CD4-positive, alpha-beta T cell treated with Interferon gamma for 1 hour (primary cell): ENCODE results near the gene NFIC.
A peak's percentile ranks its signal among the peaks of the same experiment; 100 is the strongest.

Experiments used
- DNase-seq: peaks from one replicate; pipeline ENCODE4 v3.0.0-alpha.2; 2020

The NFIC gene

GRCh38 chr19:3471954-3472655, 105.7 kb downstream of the NFIC start:
- no peak for DNase-seq

- no peak for DNase-seq
These were observed 107.6 kb downstream of the NFIC start for GRCh38 chr19:3474010-3474409.

- DNase-seq, result no peak
These were observed 108.2 kb downstream of the NFIC start for GRCh38 chr19:3474614-3475013.

- no peak for DNase-seq
These were observed 109.1 kb downstream of the NFIC start for GRCh38 chr19:3475449-3475848.

GRCh38 chr19:3476830-3477229, 110.4 kb downstream of the NFIC start:
- no peak for DNase-seq

GRCh38 chr19:3477506-3477905, 111.1 kb downstream of the NFIC start:
- DNase-seq, result no peak

- DNase-seq, result no peak
These were observed 111.6 kb downstream of the NFIC start for GRCh38 chr19:3477951-3478350.

- DNase-seq, result no peak
These were observed 112.2 kb downstream of the NFIC start for GRCh38 chr19:3478409-3479176.

- peak; percentile 74 for DNase-seq
These were observed 112.9 kb downstream of the NFIC start for GRCh38 chr19:3479177-3479833.

- DNase-seq, result peak; percentile 34
These were observed 113.4 kb downstream of the NFIC start for GRCh38 chr19:3479834-3480215.

GRCh38 chr19:3480383-3481091, 114.2 kb downstream of the NFIC start, which contains the start of gene SMIM24:
SMIM24 (minus strand) TSS chr19:3480525; CDS start chr19:3480463, 62 bp downstream.
- DNase-seq, result no peak

GRCh38 chr19:3481241-3482090, 115.1 kb downstream of the NFIC start:
- DNase-seq, result no peak

GRCh38 chr19:3482507-3483225, 116.3 kb downstream of the NFIC start:
- no peak for DNase-seq

GRCh38 chr19:3483226-3483628, 116.8 kb downstream of the NFIC start, which contains the start of gene SMIM44:
SMIM44 (minus strand) TSS chr19:3483441; CDS start chr19:3483403, 38 bp downstream.
- no peak for DNase-seq

GRCh38 chr19:3491396-3492119, 125.2 kb downstream of the NFIC start:
- no peak for DNase-seq

GRCh38 chr19:3492131-3492839, 125.9 kb downstream of the NFIC start:
- no peak for DNase-seq

GRCh38 chr19:3492919-3493318, 126.5 kb downstream of the NFIC start:
- DNase-seq, result no peak

GRCh38 chr19:3493651-3494050, 127.3 kb downstream of the NFIC start:
- no peak for DNase-seq

- DNase-seq, result peak; percentile 12
These were observed 127.7 kb downstream of the NFIC start for GRCh38 chr19:3494051-3494450.

GRCh38 chr19:3494559-3494958, 128.2 kb downstream of the NFIC start:
- peak; percentile 35 for DNase-seq
